ENCODE results near the gene PLD1. TPM values are rescaled to one million over a fixed set of nuclear protein-coding genes. Genes with fewer than 3 reads are reported as not detected.

The PLD1 gene
- total RNA-seq, 2 experiments from 2014 or later = 0.22 to 1.0 TPM

- H3K4me1 Mint-ChIP-seq (ENCODE audit: low read depth) = no peaks in the 10 kb centered on the region
- POLR2A ChIA-PET = no interaction called here
- no peak for TF ChIP-seq CTCF (IDR thresholded peaks at IDR 0.05)
Observed at GRCh38 chr3:171712171-171712938, 97.9 kb downstream of the PLD1 start.

GRCh38 chr3:171711461-171712170 is 98.7 kb downstream of the PLD1 start:
- no peak for TF ChIP-seq CTCF (IDR thresholded peaks at IDR 0.05)
- ChIA-PET POLR2A (no interaction called here), CTCF (no interaction called here)
- no peaks in the 10 kb centered on the region for H3K4me1 Mint-ChIP-seq (ENCODE audit: low read depth)
- H3K9me3 Mint-ChIP-seq = peaks cover 6% of the 10 kb centered on the region
- H3K27me3 Mint-ChIP-seq = no peaks in the 10 kb centered on the region
- ATAC-seq (ENCODE audit: poor library complexity) (no peak), DNase-seq (no peak)
- Histone ChIP-seq H3K4me3 (ENCODE audit: low read length) (no peak overlapping the region), H3K27me3 (ENCODE audit: control insufficient read depth in 1 of 2, insufficient read depth in 2 of 2, low read length in 2 of 2) (peaks cover 0 to 2% of the 10 kb centered on the region in 2 experiments), H3K27ac (ENCODE audit: low read depth in 1 of 2, low read length in 2 of 2) (no peak overlapping the region), H3K36me3 (ENCODE audit: insufficient read depth, low read length) (no peaks in the 10 kb centered on the region), H3K9me3 (ENCODE audit: control insufficient read depth in 1 of 2, insufficient read depth in 1 of 2, low read length in 2 of 2) (no peaks in the 10 kb centered on the region), H3K4me1 (ENCODE audit: insufficient read depth, low read length) (no peaks in the 10 kb centered on the region)
- H3K4me3 Mint-ChIP-seq = no peak overlapping the region
- intact Hi-C loops (cut with DNase I, micrococcal nuclease) = no loop called here
- H3K36me3 Mint-ChIP-seq (ENCODE audit: low read depth) = no peaks in the 10 kb centered on the region
- no peak overlapping the region for H3K27ac Mint-ChIP-seq

More at GRCh38 chr3:171712171-171712938, 97.9 kb downstream of the PLD1 start:
- H3K9me3 ChIP-seq (ENCODE audit: control insufficient read depth in 1 of 2, insufficient read depth in 1 of 2, low read length in 2 of 2) = no peaks in the 10 kb centered on the region
- Mint-ChIP-seq H3K36me3 (ENCODE audit: low read depth) (no peaks in the 10 kb centered on the region), H3K9me3 (peaks cover 6% of the 10 kb centered on the region), H3K27ac (no peak overlapping the region), H3K4me3 (no peak overlapping the region), H3K27me3 (no peaks in the 10 kb centered on the region)
- intact Hi-C loops (cut with DNase I, micrococcal nuclease) = no loop called here
- ATAC-seq (ENCODE audit: poor library complexity) = no peak
- no peak overlapping the region for H3K27ac ChIP-seq (ENCODE audit: low read depth in 1 of 2, low read length in 2 of 2)
- no peak for DNase-seq
- peaks cover 0 to 2% of the 10 kb centered on the region in 2 experiments for H3K27me3 ChIP-seq (ENCODE audit: control insufficient read depth in 1 of 2, insufficient read depth in 2 of 2, low read length in 2 of 2)
- no peaks in the 10 kb centered on the region for H3K36me3 ChIP-seq (ENCODE audit: insufficient read depth, low read length)
- H3K4me3 ChIP-seq (ENCODE audit: low read length) = no peak overlapping the region
- H3K4me1 ChIP-seq (ENCODE audit: insufficient read depth, low read length) = no peaks in the 10 kb centered on the region
- CTCF ChIA-PET = no interaction called here

- TF ChIP-seq CTCF (IDR thresholded peaks at IDR 0.05) = no peak
- H3K27ac ChIP-seq (ENCODE audit: low read depth in 1 of 2, low read length in 2 of 2) = no peak overlapping the region
- H3K4me3 ChIP-seq (ENCODE audit: low read length) = no peak overlapping the region
- Mint-ChIP-seq H3K4me3 (no peak overlapping the region), H3K36me3 (ENCODE audit: low read depth) (no peaks in the 10 kb centered on the region), H3K27ac (no peak overlapping the region), H3K4me1 (ENCODE audit: low read depth) (no peaks in the 10 kb centered on the region), H3K27me3 (no peaks in the 10 kb centered on the region), H3K9me3 (peaks cover 3% of the 10 kb centered on the region)
- POLR2A ChIA-PET = no interaction called here
- intact Hi-C loops (cut with DNase I, micrococcal nuclease) = no loop called here
- no peaks in the 10 kb centered on the region for H3K4me1 ChIP-seq (ENCODE audit: insufficient read depth, low read length)
- H3K9me3 ChIP-seq (ENCODE audit: control insufficient read depth in 1 of 2, insufficient read depth in 1 of 2, low read length in 2 of 2) = no peaks in the 10 kb centered on the region
- DNase-seq = no peak
- CTCF ChIA-PET = interaction anchor here (0.7 kb wide), 1 partner anchor 620 kb away, joined by 3 read pairs; no protein-coding TSS in a partner anchor
- H3K27me3 ChIP-seq (ENCODE audit: control insufficient read depth in 1 of 2, insufficient read depth in 2 of 2, low read length in 2 of 2) = peaks cover 0 to 2% of the 10 kb centered on the region in 2 experiments
- no peak for ATAC-seq (ENCODE audit: poor library complexity)
- H3K36me3 ChIP-seq (ENCODE audit: insufficient read depth, low read length) = no peaks in the 10 kb centered on the region
Observed at GRCh38 chr3:171710359-171710758, 99.9 kb downstream of the PLD1 start.

Measured in CD4-positive, alpha-beta T cell (primary cell).